HG02623 (cell line): Measurements from ENCODE around the gene LRP1B.
"Not testable (repeated sequence)": the region's sequence is repeated elsewhere in the genome, so short reads cannot be mapped to it uniquely, and the experiment has no call there.

ENCODE experiments used
- ATAC-seq: cut with Tn5 transposase; IDR thresholded peaks from one replicate; pipeline ENCODE4 v1.9.1; 2021; ENCODE audit warnings: moderate library complexity; ENCODE audit not compliant: unreplicated experiment

The LRP1B gene

GRCh38 chr2:140509765-140510164, 1621.1 kb downstream of the LRP1B start:
- ATAC-seq = no peak

DNA sequence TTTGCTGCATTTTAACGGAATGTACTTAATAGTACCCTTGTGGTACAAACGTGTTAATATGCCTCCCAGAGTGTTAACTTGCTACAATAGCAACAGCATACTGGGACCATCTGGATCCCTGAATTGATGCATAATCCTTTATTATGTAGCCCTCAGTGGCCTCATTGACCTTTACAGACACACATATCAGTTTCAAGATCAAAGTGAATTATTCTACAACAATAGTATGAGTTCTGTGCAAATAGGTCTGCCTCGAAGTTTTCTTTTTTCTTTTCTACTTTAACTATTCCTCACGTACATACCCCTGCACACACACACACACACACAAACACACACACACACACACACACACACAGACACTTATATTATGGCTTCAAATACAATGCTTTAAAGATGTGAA, 1622.1 kb downstream of the LRP1B start:
- ATAC-seq = no peak

DNA sequence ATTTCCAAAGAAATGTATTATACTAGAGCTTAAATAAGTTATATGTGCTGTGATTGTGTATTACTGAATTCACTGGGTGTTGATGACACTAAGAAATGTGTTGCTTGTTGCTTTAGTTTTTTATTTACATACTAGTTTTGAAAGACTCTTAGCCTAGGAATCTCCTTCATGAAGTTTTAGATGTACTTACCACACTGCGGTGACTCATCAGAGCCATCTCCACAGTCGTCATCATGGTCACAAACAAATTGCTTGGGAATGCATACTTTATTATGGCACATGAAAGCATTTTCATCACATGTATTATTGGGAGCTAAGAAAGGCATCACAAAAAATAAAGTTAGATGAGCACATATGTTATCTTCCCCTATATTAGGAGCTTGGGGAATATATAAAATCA, 1624.2 kb downstream of the LRP1B start:
- ATAC-seq = no peak

- ATAC-seq = no peak
Observed at GRCh38 chr2:140504601-140505000, 1626.2 kb downstream of the LRP1B start.

DNA sequence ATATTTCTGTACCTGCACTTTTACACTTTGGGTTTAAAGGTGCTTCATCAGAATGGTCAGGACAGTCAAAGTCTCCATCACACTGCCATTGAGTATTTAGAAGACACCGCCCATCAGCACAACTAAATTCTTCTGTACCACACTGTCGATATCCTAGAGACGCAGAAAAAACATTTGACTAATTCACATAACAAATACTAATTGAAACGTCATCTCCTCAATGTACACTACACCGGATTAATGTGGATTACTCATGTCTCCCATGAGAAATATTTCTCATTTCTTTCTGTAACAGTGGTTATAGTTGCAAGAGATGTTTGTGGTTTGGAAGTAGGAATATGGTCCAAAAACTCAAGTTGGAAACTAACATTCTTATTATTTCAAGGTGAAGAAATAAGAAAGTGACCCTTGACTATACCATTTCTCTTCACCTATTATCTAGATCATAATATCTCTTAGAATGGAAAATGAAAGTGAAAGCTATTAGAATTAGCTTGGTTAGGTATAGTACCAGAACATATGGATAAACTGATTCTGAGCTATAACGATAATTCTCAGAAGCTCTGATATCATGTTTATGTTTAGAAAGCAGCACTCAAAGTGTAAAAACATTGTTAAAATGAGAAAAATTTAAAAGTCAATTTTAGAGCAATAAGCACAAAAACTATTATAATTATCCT, 1627.7 kb downstream of the LRP1B start:
- ATAC-seq = no peak

DNA sequence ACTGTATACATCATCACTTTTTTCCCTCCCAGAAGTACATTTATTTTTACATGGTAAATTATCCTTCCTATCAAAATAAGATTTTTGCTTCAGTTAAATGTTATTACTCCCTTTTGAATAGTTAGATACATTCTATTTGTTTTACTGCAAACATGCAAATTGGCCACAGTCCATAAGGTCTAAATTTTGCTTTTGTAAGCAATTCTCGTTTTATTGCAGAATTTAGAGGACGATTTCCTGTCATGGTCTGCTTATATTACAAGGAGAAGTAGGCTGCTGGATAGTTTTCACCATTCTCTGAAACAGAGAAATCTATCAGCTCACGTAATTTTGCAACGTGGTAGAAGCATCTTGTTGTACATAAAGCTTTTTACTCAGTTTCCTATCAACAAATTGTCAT, 1632.5 kb downstream of the LRP1B start:
- no peak for ATAC-seq

GRCh38 chr2:140496714-140497113, 1634.1 kb downstream of the LRP1B start:
- ATAC-seq = no peak

GRCh38 chr2:140491876-140492275, 1638.9 kb downstream of the LRP1B start:
- ATAC-seq = no peak

- no peak for ATAC-seq
Observed at GRCh38 chr2:140489193-140489592, 1641.6 kb downstream of the LRP1B start.

- no peak for ATAC-seq
Observed at GRCh38 chr2:140481136-140481535, 1649.7 kb downstream of the LRP1B start.

DNA sequence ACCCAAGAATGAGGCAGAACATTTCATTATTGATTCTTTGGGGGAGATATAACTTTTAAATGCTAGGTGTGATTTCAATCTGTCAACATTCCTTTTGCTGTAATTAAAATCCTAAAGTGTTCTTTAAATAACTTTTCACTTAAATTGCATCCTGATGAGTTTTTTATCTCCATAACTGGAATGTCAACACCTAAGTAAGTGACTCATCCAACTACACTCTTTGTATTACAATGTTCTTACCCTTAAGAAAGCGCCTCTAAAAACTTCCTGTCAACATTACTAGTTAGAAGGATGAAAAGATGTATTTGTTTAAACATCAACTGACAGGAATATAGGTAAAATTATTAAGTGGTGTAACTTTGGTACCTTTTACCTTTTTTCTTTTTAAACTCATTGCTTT, 1657.0 kb downstream of the LRP1B start:
- no peak for ATAC-seq

DNA sequence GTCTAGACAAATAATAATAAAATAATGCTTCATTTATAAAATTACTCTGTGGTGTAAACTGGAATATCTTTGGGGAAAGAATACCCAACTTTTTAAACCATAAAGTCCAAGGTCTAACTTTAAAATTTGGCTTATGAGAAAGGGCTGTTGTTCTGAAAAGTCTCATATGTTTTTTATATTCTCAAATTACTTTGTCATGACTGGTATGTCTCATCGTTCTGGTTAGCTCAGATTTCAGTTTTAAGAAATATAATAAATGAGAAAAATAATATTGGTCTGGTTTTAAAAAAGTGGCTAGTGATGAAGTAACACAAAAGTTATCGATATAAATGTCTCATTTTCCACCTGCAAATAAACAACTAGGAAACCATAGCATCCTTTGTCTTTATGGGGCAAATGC, 1658.1 kb downstream of the LRP1B start:
- no peak for ATAC-seq

GRCh38 chr2:140465301-140465700, 1665.5 kb downstream of the LRP1B start:
- ATAC-seq = no peak

- no peak for ATAC-seq
Observed at GRCh38 chr2:140462990-140463389, 1667.8 kb downstream of the LRP1B start.

DNA sequence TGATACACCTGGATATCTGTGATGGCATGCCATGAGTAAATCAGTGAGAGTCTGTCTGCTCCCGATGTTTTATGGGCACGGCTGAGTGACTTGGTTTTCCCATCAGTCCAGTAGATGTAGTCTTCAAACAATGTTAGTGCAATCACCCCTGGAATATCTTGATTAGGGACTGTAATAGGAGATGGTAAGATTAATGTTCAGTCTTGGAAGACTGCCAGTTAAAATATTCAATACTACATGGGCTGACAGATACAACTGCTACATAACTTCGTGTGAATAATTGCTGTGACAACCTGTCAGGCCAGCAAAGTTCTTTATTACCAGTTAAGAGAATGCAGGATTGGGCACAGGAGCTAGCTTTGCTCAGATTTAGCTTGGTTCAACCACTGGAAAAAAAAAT, 1673.3 kb downstream of the LRP1B start:
- no peak for ATAC-seq

GRCh38 chr2:140455315-140455714, 1675.5 kb downstream of the LRP1B start:
- no peak for ATAC-seq

DNA sequence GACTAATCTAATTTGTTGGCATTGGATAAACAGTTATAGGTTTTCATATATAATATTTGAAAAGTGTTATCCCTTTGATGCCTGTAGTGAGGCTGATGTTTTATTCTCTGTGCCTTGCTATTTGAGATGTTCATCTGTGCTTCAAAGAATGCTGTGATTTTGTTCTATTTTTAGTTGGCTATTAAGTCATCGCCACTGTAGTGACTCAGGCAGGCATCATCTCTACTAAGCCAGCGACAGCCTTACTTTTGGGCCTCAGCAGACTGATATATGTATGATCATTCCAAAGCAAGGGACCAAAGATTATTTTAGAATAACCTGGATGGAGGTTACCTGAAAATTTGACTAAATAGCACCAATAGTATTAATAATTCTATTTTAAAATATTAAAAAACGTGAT, 1676.1 kb downstream of the LRP1B start:
- no peak for ATAC-seq

GRCh38 chr2:140451324-140451723, 1679.5 kb downstream of the LRP1B start:
- no peak for ATAC-seq

GRCh38 chr2:140442319-140442718, 1688.5 kb downstream of the LRP1B start:
- no peak for ATAC-seq

GRCh38 chr2:140440815-140441214, 1690.0 kb downstream of the LRP1B start:
- no peak for ATAC-seq

DNA sequence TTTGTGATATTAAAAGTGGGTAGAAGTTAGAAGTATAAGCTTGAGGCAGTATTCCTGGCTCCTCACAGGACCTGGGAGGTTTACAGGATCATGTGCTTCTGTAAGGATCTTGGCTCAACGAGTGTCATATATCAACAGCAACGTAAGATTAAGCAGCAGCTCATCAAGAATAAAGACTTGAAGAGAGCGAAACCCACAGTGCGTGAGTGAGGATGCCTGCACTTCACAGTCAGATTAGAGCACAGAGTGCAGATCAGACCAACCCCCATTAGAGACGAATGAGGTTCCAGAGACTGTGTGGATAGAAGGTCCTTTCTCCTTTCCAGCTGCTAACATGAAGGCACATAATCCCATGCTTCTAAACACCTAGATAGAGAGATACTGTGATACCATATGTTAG, 1693.9 kb downstream of the LRP1B start:
- ATAC-seq = no peak

DNA sequence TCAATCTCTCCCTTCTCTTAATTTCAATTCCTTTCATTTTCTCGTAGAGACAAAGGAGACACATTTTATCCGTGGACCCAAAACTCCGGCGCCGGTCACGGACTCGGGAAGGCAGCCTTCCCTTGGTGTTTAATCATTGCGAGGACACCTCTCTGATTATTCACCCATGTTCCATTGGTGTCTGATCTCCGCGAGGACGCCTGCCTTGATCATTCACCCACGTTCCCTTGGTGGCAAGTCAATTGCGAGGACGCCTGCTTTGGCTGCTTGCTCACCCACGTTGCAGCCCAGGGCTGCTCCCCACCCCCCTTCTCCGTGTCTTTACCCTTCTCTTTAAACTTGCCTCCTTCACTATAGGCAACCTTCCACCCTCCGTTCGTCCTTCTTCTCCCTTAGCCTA, 1703.8 kb downstream of the LRP1B start:
- not testable (repeated sequence) for ATAC-seq

- ATAC-seq = no peak
Observed at GRCh38 chr2:140424471-140424870, 1706.3 kb downstream of the LRP1B start.
